H1 (cell line): ENCODE measurements around the gene MIDN. TPM values are rescaled to one million over a fixed set of nuclear protein-coding genes. Genes with fewer than 3 reads are reported as not detected.

ENCODE experiments used
- CTCF ChIA-PET: fragments of 300-600 bp; sonication (Branson Sonifier 250); formaldehyde crosslinking; loops from one replicate; lab custom pipeline; 2021; ENCODE audit not compliant: partially characterized antibody; lab: Charles Lee
- POLR2A ChIA-PET: fragments of 300-600 bp; sonication (Branson Sonifier 250); formaldehyde crosslinking; loops from one replicate; lab custom pipeline; 2021; ENCODE audit warnings: inconsistent platforms; ENCODE audit not compliant: partially characterized antibody; lab: Charles Lee
- DNase-seq, 2 experiments: peaks; one replicate each; pipeline versions ENCODE4 v3.0.0 to v3.0.0-alpha.2; 2010 to 2022; ENCODE audit warnings: low spot score in 2 of 2, low read depth in 1 of 2, mixed read lengths in 1 of 2
- FAIRE-seq: peaks from 2 replicates; lab custom pipeline; 2011; peaks lifted over from hg19 to GRCh38; lab: Jason Lieb, UNC
- H2AFZ ChIP-seq: 2 replicates; pipeline ENCODE4 v1.8.1; 2012; ENCODE audit warnings: low read length, inconsistent platforms
- H2AK5ac ChIP-seq: 2 replicates; pipeline ENCODE4 v1.6.1; 2013; ENCODE audit warnings: low read depth, low read length
- H2BK120ac ChIP-seq: replicated peaks from 2 replicates; pipeline ENCODE3; 2013; ENCODE audit warnings: low read depth, low read length, inconsistent platforms
- H2BK12ac ChIP-seq: 2 replicates; pipeline ENCODE4 v1.6.1; 2013; ENCODE audit warnings: low read depth, low read length
- H2BK15ac ChIP-seq: 2 replicates; pipeline ENCODE4 v1.6.1; 2013; ENCODE audit warnings: low read length
- H2BK20ac ChIP-seq: 2 replicates; pipeline ENCODE4 v1.6.1; 2013; ENCODE audit warnings: low read length
- H2BK5ac ChIP-seq: 2 replicates; pipeline ENCODE4 v1.6.1; 2013; ENCODE audit warnings: low read depth, low read length
- H3K14ac ChIP-seq: 2 replicates; pipeline ENCODE4 v1.6.1; 2013; ENCODE audit warnings: inconsistent platforms; ENCODE audit not compliant: insufficient read length
- H3K18ac ChIP-seq: 2 replicates; pipeline ENCODE4 v1.6.1; 2013; ENCODE audit warnings: low read length; ENCODE audit errors: extremely low read depth
- H3K23ac ChIP-seq: 2 replicates; pipeline ENCODE4 v1.6.1; 2013; ENCODE audit warnings: inconsistent platforms; ENCODE audit not compliant: insufficient read length
- H3K23me2 ChIP-seq: 2 replicates; pipeline ENCODE4 v1.6.1; 2013; ENCODE audit warnings: low read depth, low read length
- H3K27ac ChIP-seq: 2 replicates; pipeline ENCODE4 v1.6.1; 2011; ENCODE audit warnings: low read depth, low read length, inconsistent platforms
- H3K27me3 ChIP-seq, 4 experiments: replicated peaks in 1 of 4; 1 replicate in 1 of 4; 2 replicates in 3 of 4; pipeline versions ENCODE4 v1.6.1 to v1.8.1; 2011 to 2013; ENCODE audit warnings: low read length in 3 of 4, mild to moderate bottlenecking in 3 of 4, inconsistent platforms in 2 of 4, mixed read lengths in 2 of 4, moderate library complexity in 1 of 4; ENCODE audit not compliant: control insufficient read depth in 3 of 4, insufficient read depth in 3 of 4; ENCODE audit errors: extremely low read depth in 1 of 4
- H3K36me3 ChIP-seq, 4 experiments: 2 replicates each; pipeline versions ENCODE4 v1.6.1 to v1.8.1; 2011 to 2013; ENCODE audit warnings: mild to moderate bottlenecking in 4 of 4, low read length in 3 of 4, moderate library complexity in 2 of 4, control low read depth in 1 of 4, inconsistent platforms in 1 of 4; ENCODE audit not compliant: insufficient read depth in 4 of 4, control insufficient read depth in 2 of 4
- H3K4ac ChIP-seq: replicated peaks from 2 replicates; pipeline ENCODE3; 2013; ENCODE audit warnings: low read length, low read depth, mixed read lengths, inconsistent platforms; ENCODE audit not compliant: insufficient read length
- H3K4me1 ChIP-seq, 4 experiments: replicated peaks in 1 of 4; 1 replicate in 1 of 4; 2 replicates in 3 of 4; pipeline versions ENCODE4 v1.6.1 to v1.8.1; 2011 to 2013; ENCODE audit warnings: low read length in 3 of 4, inconsistent platforms in 2 of 4, mixed read lengths in 1 of 4; ENCODE audit not compliant: insufficient read depth in 4 of 4, control insufficient read depth in 3 of 4
- H3K4me2 ChIP-seq, 2 experiments: 2 replicates each; pipeline versions ENCODE4 v1.6.1 to v1.8.1; 2011 to 2013; ENCODE audit warnings: low read depth in 2 of 2, low read length in 2 of 2, control low read depth in 1 of 2, inconsistent platforms in 1 of 2, mild to moderate bottlenecking in 1 of 2; ENCODE audit not compliant: insufficient read depth in 1 of 2
- H3K4me3 ChIP-seq, 4 experiments: fragments of 200-600, 300-600 bp in 1 of 4; sonication (generic), shearing (Covaris generic), sonication (Bioruptor Twin) in 1 of 4; 2 replicates each; pipeline versions ENCODE4 v1.5.1 to v1.8.1; 2011 to 2016; ENCODE audit warnings: low read length in 4 of 4, low read depth in 3 of 4, control low read depth in 2 of 4, inconsistent platforms in 2 of 4, mild to moderate bottlenecking in 2 of 4, mixed read lengths in 1 of 4, moderate library complexity in 1 of 4; ENCODE audit not compliant: insufficient read depth in 2 of 4; ENCODE audit errors: extremely low read depth in 1 of 4
- H3K56ac ChIP-seq: replicated peaks from 2 replicates; pipeline ENCODE3; 2013; ENCODE audit warnings: low read depth, mild to moderate bottlenecking, mixed read lengths, low read length, inconsistent platforms; ENCODE audit not compliant: insufficient read length
- H3K79me1 ChIP-seq: 2 replicates; pipeline ENCODE4 v1.6.1; 2013; ENCODE audit warnings: low read depth, low read length, control low read depth
- H3K79me2 ChIP-seq, 2 experiments: 2 replicates each; pipeline versions ENCODE4 v1.6.1 to v1.8.1; 2012 to 2013; ENCODE audit warnings: low read length in 2 of 2, mild to moderate bottlenecking in 2 of 2, inconsistent platforms in 1 of 2; ENCODE audit not compliant: insufficient read depth in 2 of 2, control insufficient read depth in 1 of 2
- H3K9ac ChIP-seq, 4 experiments: replicated peaks in 1 of 4; 1 replicate in 1 of 4; 2 replicates in 3 of 4; pipeline versions ENCODE4 v1.6.1 to v1.8.1; 2011 to 2013; ENCODE audit warnings: low read depth in 3 of 4, low read length in 3 of 4, control low read depth in 2 of 4, mild to moderate bottlenecking in 2 of 4, moderate library complexity in 2 of 4, inconsistent platforms in 1 of 4; ENCODE audit errors: extremely low read depth in 1 of 4
- H3K9me3 ChIP-seq, 2 experiments: 2 replicates each; pipeline versions ENCODE4 v1.6.1 to v1.8.1; 2012 to 2013; ENCODE audit warnings: mild to moderate bottlenecking in 2 of 2, moderate library complexity in 2 of 2, control low read depth in 1 of 2, inconsistent platforms in 1 of 2, low read depth in 1 of 2, low read length in 1 of 2, mixed read lengths in 1 of 2; ENCODE audit not compliant: insufficient read depth in 2 of 2
- H4K20me1 ChIP-seq, 2 experiments: replicated peaks in 1 of 2; 2 replicates each; pipeline versions ENCODE3 to v1.8.1; 2011 to 2013; ENCODE audit warnings: inconsistent platforms in 2 of 2, low read length in 2 of 2, mild to moderate bottlenecking in 1 of 2; ENCODE audit not compliant: insufficient read depth in 2 of 2, control insufficient read depth in 1 of 2
- H4K5ac ChIP-seq: 2 replicates; pipeline ENCODE4 v1.6.1; 2013; ENCODE audit warnings: low read length, low read depth, mixed read lengths, inconsistent platforms; ENCODE audit not compliant: insufficient read length
- H4K8ac ChIP-seq: 2 replicates; pipeline ENCODE4 v1.8.0; 2013; ENCODE audit warnings: mild to moderate bottlenecking, moderate library complexity, low read length, inconsistent platforms; ENCODE audit not compliant: insufficient read depth; ENCODE audit errors: extremely low read depth
- H4K91ac ChIP-seq: replicated peaks from 2 replicates; pipeline ENCODE3; 2013; ENCODE audit warnings: low read length, mixed read lengths, inconsistent platforms; ENCODE audit not compliant: insufficient read length
- RFX5 ChIP-seq: IDR thresholded peaks from 2 replicates; pipeline ENCODE4 v1.6.1; 2011; ENCODE audit warnings: low read depth, low read length, improper control_type of control experiment, borderline replicate concordance
- WGBS, 2 experiments: shearing (Covaris generic) in 1 of 2; methylation state at CpG; one replicate each; pipeline versions ENCODE4 v1.1.6 to v1.1.7; 2013 to 2015; ENCODE audit warnings: low lambda C conversion rate in 2 of 2, mixed read lengths in 2 of 2, inconsistent platforms in 1 of 2, low coverage in 1 of 2, missing lambda C conversion rate in 1 of 2; ENCODE audit not compliant: insufficient replicate concordance in 2 of 2, insufficient coverage in 1 of 2, insufficient read length in 1 of 2; ENCODE audit errors: extremely low coverage in 1 of 2, missing lambda C conversion rate in 1 of 2; 5-methylcytosine and 5-hydroxymethylcytosine counted together
- polyA plus RNA-seq, 7 experiments: library from polyadenylated mRNA; depleted of rRNA in 3 of 7; stranded (reverse) in 5 of 7; unstranded in 2 of 7; fragments of >200 nt in 5 of 7; fragments of 200-250 nt in 2 of 7; gene quantifications; 1 replicate in 5 of 7; 2 replicates in 1 of 7; 4 replicates in 1 of 7; pipeline versions ENCODE4 v1.2.1 to v1.2.3, GENCODE V29; 2011 to 2013; ENCODE audit warnings: missing spikeins in 2 of 7, mixed read lengths in 2 of 7
- total RNA-seq: library from RNA; stranded (reverse); fragmentation: NEBNext Ultra II Directional; extraction: Animal tissue kit (Norgen Biotek cat#: 25700); gene quantifications from 2 replicates; pipeline ENCODE4 v1.2.1, GENCODE V29; 2021

MIDN gene
- total and polyA plus RNA-seq, 2 of the 8 experiments (the other 6 are each of a cell fraction or from before 2014, with no cell fraction given) = 39.8 to 159 TPM

DNA sequence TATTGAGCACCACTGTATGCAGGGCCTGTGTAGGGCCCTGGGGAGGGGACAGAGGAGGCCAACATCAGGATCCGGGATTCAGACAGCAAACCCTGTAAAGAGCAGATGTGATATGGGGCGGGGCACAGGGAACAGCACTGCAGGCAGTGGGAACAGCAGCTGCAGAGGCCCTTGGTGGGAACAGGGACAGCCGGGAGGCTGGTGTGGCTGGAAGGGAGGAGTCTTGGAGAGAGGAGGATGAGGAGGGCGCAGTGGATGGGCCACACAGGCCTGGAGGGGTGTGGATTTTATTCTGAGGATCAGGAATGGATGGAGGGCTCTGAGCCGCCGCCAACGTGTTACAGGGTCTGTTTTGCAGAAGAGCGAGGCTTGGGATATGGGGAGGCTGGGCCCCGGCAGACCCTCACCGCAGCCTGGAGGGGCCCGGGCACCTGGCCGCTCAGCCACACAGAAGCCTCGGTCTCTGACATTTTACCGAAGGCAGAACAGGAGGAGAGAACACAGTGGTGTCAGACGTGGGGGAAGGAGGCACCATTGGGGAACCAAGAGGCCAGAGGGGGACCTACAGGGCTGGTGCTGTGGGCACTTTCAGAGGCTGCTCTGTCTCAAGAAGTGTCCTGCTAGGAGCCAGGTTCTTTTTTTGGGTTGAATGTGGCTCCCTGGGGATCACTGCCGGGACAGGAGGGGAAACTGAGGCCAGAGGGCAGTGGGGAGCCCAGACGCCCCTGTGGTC, 44.2 kb downstream of the MIDN start:
- no peak overlapping the region for H3K23ac ChIP-seq
- H2BK120ac ChIP-seq = no peak overlapping the region
- H3K4me3 ChIP-seq = no peak overlapping the region
- WGBS, 2 experiments = 94% methylated on average over 17 of the region's 17 CpGs; no CpG with 5 or more reads in 1 of the 2 experiments
- no peak overlapping the region for H3K56ac ChIP-seq
- TF ChIP-seq RFX5 = no peak
- H3K4me1 ChIP-seq = peaks cover 0 to 7% (median under 1%) of the 10 kb centered on the region in 4 experiments; a peak in 4 of 7 replicates
- no peak overlapping the region for H3K18ac ChIP-seq
- DNase-seq = no peak
- no peaks in the 10 kb centered on the region for H3K36me3 ChIP-seq
- H2AFZ ChIP-seq = no peak overlapping the region
- peaks cover 2% of the 10 kb centered on the region; the same call in 1 of the 2 replicates for H3K79me1 ChIP-seq
- ChIA-PET CTCF (interaction anchor here (0.8 to 1.5 kb wide), 2 partner anchors 13 to 24 kb away, joined by 3 to 4 read pairs; no protein-coding TSS in a partner anchor), POLR2A (interaction anchor here (0.6 to 1.4 kb wide), 4 partner anchors 9 to 23 kb away, joined by 3 to 4 read pairs (median 4); partner anchors contain the start of gene CIRBP)
- no peaks in the 10 kb centered on the region for H3K79me2 ChIP-seq
- H3K27me3 ChIP-seq = peaks cover 0 to 2% (median 1%) of the 10 kb centered on the region in 4 experiments; a peak in 2 of 7 replicates
- no peak overlapping the region for H2BK15ac ChIP-seq
- no peak overlapping the region for H4K91ac ChIP-seq
- peaks cover 7 to 8% of the 10 kb centered on the region in 2 experiments for H4K20me1 ChIP-seq
- no peak overlapping the region for H3K4me2 ChIP-seq
- no peak overlapping the region for H3K14ac ChIP-seq
- no peaks in the 10 kb centered on the region for H3K9me3 ChIP-seq
- no peak overlapping the region for H2BK5ac ChIP-seq
- H4K5ac ChIP-seq = no peak overlapping the region
- H3K23me2 ChIP-seq = peaks cover 2% of the 10 kb centered on the region; the same call in 1 of the 2 replicates
- no peak overlapping the region for H3K9ac ChIP-seq
- H2BK12ac ChIP-seq = no peak overlapping the region
- H4K8ac ChIP-seq = no peak overlapping the region; the same call in 1 of the 2 replicates
- H2AK5ac ChIP-seq = no peak overlapping the region; the same call in 1 of the 2 replicates
- no peak for FAIRE-seq
- no peak overlapping the region for H2BK20ac ChIP-seq
- H3K4ac ChIP-seq = no peak overlapping the region
- no peak overlapping the region for H3K27ac ChIP-seq
